ENCODE data around the gene SENP5. TPM values are rescaled to one million over a fixed set of nuclear protein-coding genes. Genes with fewer than 3 reads are reported as not detected.

Gene SENP5
- total and polyA plus RNA-seq, 9 of the 15 experiments (the other 6 are each of a cell fraction or from before 2014, with no cell fraction given): 18.3 to 59.7 (median 35.8) TPM

- TF ChIP-seq ARID4B (CRISPR knock-in tag; IDR thresholded peaks at IDR 0.05): no peak
- no peak for TF ChIP-seq CTCFL (IDR thresholded peaks at IDR 0.05; ENCODE audit: borderline replicate concordance, insufficient read depth, low read depth, low read length, poor library complexity, severe bottlenecking)
- no peak for TF ChIP-seq ZNF253 (CRISPR knock-in tag; conservative IDR thresholded peaks at IDR 0.05)
- TF ChIP-seq RBBP5 (IDR thresholded peaks at IDR 0.05; ENCODE audit: borderline replicate concordance, insufficient read depth, low read length, poor library complexity, severe bottlenecking): no peak
- no peak for TF ChIP-seq TSC22D4 (tag; IDR thresholded peaks at IDR 0.05)
- TF ChIP-seq ZNF551 (CRISPR knock-in tag; IDR thresholded peaks at IDR 0.05): no peak
- no peak for TF ChIP-seq HINFP (tag; conservative IDR thresholded peaks at IDR 0.05; ENCODE audit: low read depth)
- no peak for TF ChIP-seq FUS (optimal IDR thresholded peaks at IDR 0.05; ENCODE audit: low read depth, low read length)
- no peak for TF ChIP-seq ESRRA (IDR thresholded peaks at IDR 0.05; ENCODE audit: borderline replicate concordance, low read depth)
- no peak for TF ChIP-seq ZFP30 (CRISPR knock-in tag; IDR thresholded peaks at IDR 0.05; ENCODE audit: borderline replicate concordance)
- no peak for TF ChIP-seq ZNF212 (CRISPR knock-in tag; IDR thresholded peaks at IDR 0.05)
- TF ChIP-seq SMAD4 (CRISPR knock-in tag; conservative IDR thresholded peaks at IDR 0.05): peak; percentile 79
- TF ChIP-seq MITF (IDR thresholded peaks at IDR 0.05): no peak
- peak; percentile 84; the same call in 1 of the 2 replicates for TF ChIP-seq HDAC8 (tag; IDR thresholded peaks at IDR 0.05)
- TF ChIP-seq TOE1 (IDR thresholded peaks at IDR 0.05; ENCODE audit: borderline replicate concordance): no peak
- TF ChIP-seq TOE1 (CRISPR knock-in tag; IDR thresholded peaks at IDR 0.05; ENCODE audit: borderline replicate concordance, low read depth): no peak
- TF ChIP-seq ZNF589 (CRISPR knock-in tag; IDR thresholded peaks at IDR 0.05; ENCODE audit: low read depth): peak; percentile 18; the same call in 1 of the 2 replicates
Measured at GRCh38 chr3:196969134-196969659, 101.5 kb downstream of the SENP5 start (continued).

Data from K562 (cell line).